Brain pericyte (primary cell): ENCODE results near the gene PHKA2.
A peak's percentile ranks its signal among the peaks of the same experiment; 100 is the strongest.
"Not testable (repeated sequence)": the region's sequence is repeated elsewhere in the genome, so short reads cannot be mapped to it uniquely, and the experiment has no call there.

ENCODE experiments used
- DNase-seq: peaks from one replicate; pipeline ENCODE4 v3.0.0-alpha.2; 2012; ENCODE audit warnings: low read depth, low spot score

Gene PHKA2

GRCh38 chrX:18983666-18984380 lies at the start of gene PHKA2:
Gene PHKA2, minus strand, starts transcription at chrX:18984114. Its CDS starts 182 bp downstream, at chrX:18983932.
- no peak for DNase-seq

GRCh38 chrX:19030805-19031204 lies 46.9 kb upstream of the PHKA2 start:
- no peak for DNase-seq

GRCh38 chrX:19028560-19028959 lies 44.6 kb upstream of the PHKA2 start:
- no peak for DNase-seq

GRCh38 chrX:19024366-19024765 lies 40.5 kb upstream of the PHKA2 start:
- DNase-seq = no peak

- DNase-seq = no peak
These were observed 36.1 kb upstream of the PHKA2 start for GRCh38 chrX:19019996-19020395.

- no peak for DNase-seq
These were observed 33.4 kb upstream of the PHKA2 start for GRCh38 chrX:19017271-19017670.

GRCh38 chrX:19016614-19017013 lies 32.7 kb upstream of the PHKA2 start:
- DNase-seq = not testable (repeated sequence)

- DNase-seq = no peak
These were observed 24.0 kb upstream of the PHKA2 start for GRCh38 chrX:19007868-19008267.

- DNase-seq = no peak
These were observed 23.1 kb upstream of the PHKA2 start for GRCh38 chrX:19007011-19007410.

- no peak for DNase-seq
These were observed 22.0 kb upstream of the PHKA2 start for GRCh38 chrX:19005909-19006308.

GRCh38 chrX:19003756-19004155 lies 19.8 kb upstream of the PHKA2 start:
- no peak for DNase-seq

- no peak for DNase-seq
These were observed 14.7 kb upstream of the PHKA2 start for GRCh38 chrX:18998653-18999052.

GRCh38 chrX:18997916-18998315 lies 14.0 kb upstream of the PHKA2 start:
- no peak for DNase-seq

GRCh38 chrX:18996536-18996935 lies 12.6 kb upstream of the PHKA2 start:
- no peak for DNase-seq

- no peak for DNase-seq
These were observed 11.3 kb upstream of the PHKA2 start for GRCh38 chrX:18995221-18995620.

- no peak for DNase-seq
These were observed 10.8 kb upstream of the PHKA2 start for GRCh38 chrX:18994713-18995112.

- DNase-seq = no peak
These were observed 8.9 kb upstream of the PHKA2 start for GRCh38 chrX:18992829-18993228.

GRCh38 chrX:18985186-18985435 lies 1.2 kb upstream of the PHKA2 start:
- DNase-seq = no peak

- DNase-seq = peak; percentile 13
These were observed 669 bp upstream of the PHKA2 start for GRCh38 chrX:18984381-18985185.

- no peak for DNase-seq
These were observed 2.6 kb downstream of the PHKA2 start for GRCh38 chrX:18981124-18981807.

- not testable (repeated sequence) for DNase-seq
These were observed 3.7 kb downstream of the PHKA2 start for GRCh38 chrX:18980262-18980661.

GRCh38 chrX:18974993-18975392 lies 8.9 kb downstream of the PHKA2 start:
- DNase-seq = no peak
